NCI-H1694 treated with DMSO at 0.1 percent for 48 hours (cell line): Measurements from ENCODE around the gene SYPL1.

Experiments used
- DNase-seq: peaks from one replicate; lab custom pipeline; 2025; lab: John Stamatoyannopoulos, UW

SYPL1 gene

GRCh38 chr7:106065575-106066500 is 46.3 kb downstream of the SYPL1 start:
- no peak for DNase-seq

- DNase-seq: peak; percentile 93
Measured at GRCh38 chr7:106064771-106065574, 47.1 kb downstream of the SYPL1 start.

- DNase-seq: peak; percentile 55
Measured at GRCh38 chr7:106064316-106064715, 47.8 kb downstream of the SYPL1 start.

- DNase-seq: no peak
Measured at GRCh38 chr7:106063692-106064091, 48.4 kb downstream of the SYPL1 start.

- no peak for DNase-seq
Measured at GRCh38 chr7:106063024-106063423, 49.1 kb downstream of the SYPL1 start.

GRCh38 chr7:106062521-106062931 is 49.6 kb downstream of the SYPL1 start:
- DNase-seq: no peak

- DNase-seq: no peak
Measured at GRCh38 chr7:106062006-106062405, 50.1 kb downstream of the SYPL1 start.

- no peak for DNase-seq
Measured at GRCh38 chr7:106061301-106061979, 50.7 kb downstream of the SYPL1 start.

GRCh38 chr7:106060394-106060920 is 51.7 kb downstream of the SYPL1 start:
- DNase-seq: no peak

- no peak for DNase-seq
Measured at GRCh38 chr7:106059556-106059955, 52.6 kb downstream of the SYPL1 start.

- peak; percentile 82 for DNase-seq
Measured at GRCh38 chr7:106058928-106059324, 53.2 kb downstream of the SYPL1 start.

- DNase-seq: peak; percentile 95
Measured at GRCh38 chr7:106057962-106058927, 53.9 kb downstream of the SYPL1 start.

- DNase-seq: no peak
Measured at GRCh38 chr7:106057204-106057961, 54.7 kb downstream of the SYPL1 start.

- peak; percentile 85 for DNase-seq
Measured at GRCh38 chr7:106056513-106057203, 55.5 kb downstream of the SYPL1 start.

- DNase-seq: no peak
Measured at GRCh38 chr7:106054971-106055532, 57.1 kb downstream of the SYPL1 start.

- DNase-seq: no peak
Measured at GRCh38 chr7:106054156-106054910, 57.8 kb downstream of the SYPL1 start.

- no peak for DNase-seq
Measured at GRCh38 chr7:106053109-106053508, 59.0 kb downstream of the SYPL1 start.

- no peak for DNase-seq
Measured at GRCh38 chr7:106052681-106053080, 59.4 kb downstream of the SYPL1 start.
